ENCODE data around the gene SPINK8. TPM values are rescaled to one million over a fixed set of nuclear protein-coding genes. Genes with fewer than 3 reads are reported as not detected.

Gene SPINK8
- total RNA-seq, 1 donor from 2014 or later, result not detected

DNA sequence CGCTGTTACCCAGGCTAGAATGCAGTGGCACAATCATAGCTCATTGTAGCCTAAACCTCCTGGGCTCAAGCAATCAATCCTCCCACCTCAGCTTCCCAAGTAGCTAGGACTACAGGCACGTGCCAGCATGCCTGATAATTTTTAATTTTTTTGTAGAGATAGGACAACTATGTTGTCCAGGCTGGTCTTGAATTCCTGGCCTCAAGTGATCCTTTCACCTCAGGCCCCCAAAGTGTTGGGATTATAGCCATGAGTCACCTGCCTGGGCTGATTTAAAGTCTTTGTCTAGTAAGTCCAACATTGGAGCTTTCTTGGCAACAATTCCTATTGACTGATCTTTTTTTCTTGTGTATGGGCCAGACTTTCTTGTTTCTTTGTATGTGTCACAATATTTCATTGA lies 28.1 kb downstream of the SPINK8 start:
- Mint-ChIP-seq H3K4me1 (peaks cover 11% of the 10 kb centered on the region), H3K27me3 (ENCODE audit: insufficient read depth, low read depth) (peaks cover 10% of the 10 kb centered on the region), H3K9me3 (peaks cover 5% of the 10 kb centered on the region), H3K36me3 (peaks cover 11% of the 10 kb centered on the region), H3K4me3 (no peak overlapping the region), H3K27ac (no peak overlapping the region)
- Histone ChIP-seq H3K27ac (no peak overlapping the region), H3K27me3 (peaks cover 39% of the 10 kb centered on the region), H3K79me2 (ENCODE audit: low read depth) (peaks cover 3% of the 10 kb centered on the region), H3K4me1 (no peaks in the 10 kb centered on the region), H3K9me3 (ENCODE audit: low read depth) (no peaks in the 10 kb centered on the region), H3K4me3 (no peak overlapping the region), H3K36me3 (no peaks in the 10 kb centered on the region), H3F3A (ENCODE audit: low read depth) (peaks cover 9% of the 10 kb centered on the region), H3K4me2 (no peak overlapping the region), H2AFZ (replicated peaks) (no peak overlapping the region), H3K9ac (no peak overlapping the region), H4K20me1 (ENCODE audit: low read depth) (no peaks in the 10 kb centered on the region)
- no peak for DNase-seq (ENCODE audit: low spot score)
- TF ChIP-seq, protein P1, sequence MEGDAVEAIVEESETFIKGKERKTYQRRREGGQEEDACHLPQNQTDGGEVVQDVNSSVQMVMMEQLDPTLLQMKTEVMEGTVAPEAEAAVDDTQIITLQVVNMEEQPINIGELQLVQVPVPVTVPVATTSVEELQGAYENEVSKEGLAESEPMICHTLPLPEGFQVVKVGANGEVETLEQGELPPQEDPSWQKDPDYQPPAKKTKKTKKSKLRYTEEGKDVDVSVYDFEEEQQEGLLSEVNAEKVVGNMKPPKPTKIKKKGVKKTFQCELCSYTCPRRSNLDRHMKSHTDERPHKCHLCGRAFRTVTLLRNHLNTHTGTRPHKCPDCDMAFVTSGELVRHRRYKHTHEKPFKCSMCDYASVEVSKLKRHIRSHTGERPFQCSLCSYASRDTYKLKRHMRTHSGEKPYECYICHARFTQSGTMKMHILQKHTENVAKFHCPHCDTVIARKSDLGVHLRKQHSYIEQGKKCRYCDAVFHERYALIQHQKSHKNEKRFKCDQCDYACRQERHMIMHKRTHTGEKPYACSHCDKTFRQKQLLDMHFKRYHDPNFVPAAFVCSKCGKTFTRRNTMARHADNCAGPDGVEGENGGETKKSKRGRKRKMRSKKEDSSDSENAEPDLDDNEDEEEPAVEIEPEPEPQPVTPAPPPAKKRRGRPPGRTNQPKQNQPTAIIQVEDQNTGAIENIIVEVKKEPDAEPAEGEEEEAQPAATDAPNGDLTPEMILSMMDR (IDR thresholded peaks at IDR 0.05), result no peak
- no peak for TF ChIP-seq EZH2phosphoT487 (IDR thresholded peaks at IDR 0.05)
- no peak for TF ChIP-seq EZH2 (IDR thresholded peaks at IDR 0.05)

DNA sequence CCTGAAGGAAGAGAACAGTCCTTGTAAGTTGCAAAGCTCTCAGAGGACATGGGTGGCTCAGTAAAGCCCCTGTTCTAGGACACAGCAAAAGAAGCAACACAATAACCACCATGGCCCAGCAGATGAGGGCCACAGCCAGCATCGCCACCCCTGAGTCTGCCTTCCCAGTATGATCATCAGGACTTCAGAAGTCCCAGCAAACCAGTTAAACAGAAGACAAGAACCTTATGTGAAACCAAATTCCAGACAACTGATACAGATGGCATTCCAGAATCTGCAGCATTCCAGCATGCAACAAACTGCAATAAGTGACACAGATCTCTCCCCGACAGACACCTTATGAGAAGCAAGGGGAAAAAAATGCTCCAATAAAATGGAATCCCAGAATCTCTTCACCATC lies 30.4 kb downstream of the SPINK8 start:
- Histone ChIP-seq H3K27ac (no peak overlapping the region), H3K9ac (no peak overlapping the region), H4K20me1 (ENCODE audit: low read depth) (no peaks in the 10 kb centered on the region), H2AFZ (replicated peaks) (no peak overlapping the region), H3F3A (ENCODE audit: low read depth) (peaks cover 9% of the 10 kb centered on the region), H3K4me1 (no peaks in the 10 kb centered on the region), H3K79me2 (ENCODE audit: low read depth) (peaks cover 16% of the 10 kb centered on the region), H3K9me3 (ENCODE audit: low read depth) (no peaks in the 10 kb centered on the region), H3K27me3 (peaks cover 24% of the 10 kb centered on the region), H3K4me2 (no peak overlapping the region), H3K4me3 (no peak overlapping the region), H3K36me3 (no peaks in the 10 kb centered on the region)
- peak overlapping the region; percentile 93 for H3K4me3 Mint-ChIP-seq
- H3K9me3 Mint-ChIP-seq, result peaks cover 5% of the 10 kb centered on the region
- no peak for TF ChIP-seq EZH2 (IDR thresholded peaks at IDR 0.05)
- TF ChIP-seq, protein P1 (IDR thresholded peaks at IDR 0.05), result no peak
- no peak for TF ChIP-seq EZH2phosphoT487 (IDR thresholded peaks at IDR 0.05)
- peaks cover 10% of the 10 kb centered on the region for H3K27me3 Mint-ChIP-seq (ENCODE audit: insufficient read depth, low read depth)
- no peak overlapping the region for H3K27ac Mint-ChIP-seq
- no peak for DNase-seq (ENCODE audit: low spot score)
- peaks cover 22% of the 10 kb centered on the region for H3K4me1 Mint-ChIP-seq
- H3K36me3 Mint-ChIP-seq, result peaks cover 17% of the 10 kb centered on the region

DNA sequence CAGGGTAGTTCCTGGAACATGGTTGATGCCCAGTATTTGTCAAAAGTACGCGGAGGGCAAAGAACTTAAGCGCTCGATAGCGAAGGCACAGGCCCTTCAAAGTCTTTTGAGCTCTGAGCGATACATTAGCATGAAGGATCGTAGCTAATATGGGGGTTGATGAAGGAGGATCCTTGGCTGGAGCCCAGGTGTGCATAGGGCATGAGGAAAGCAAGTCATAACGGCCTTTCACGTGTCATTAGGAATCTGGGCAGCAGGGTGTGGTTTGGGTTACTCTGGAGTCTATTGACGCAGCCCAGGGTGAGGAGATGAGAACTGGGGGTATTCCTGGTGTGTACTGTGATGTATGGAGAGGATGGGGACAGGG lies 31.7 kb downstream of the SPINK8 start:
- Histone ChIP-seq H3K27me3 (peaks cover 14% of the 10 kb centered on the region), H3K36me3 (no peaks in the 10 kb centered on the region), H3K9me3 (ENCODE audit: low read depth) (no peaks in the 10 kb centered on the region), H3K4me3 (peak overlapping the region; percentile 72), H3K4me1 (no peaks in the 10 kb centered on the region), H2AFZ (replicated peaks) (peak overlapping the region; percentile 93), H3F3A (ENCODE audit: low read depth) (peaks cover 9% of the 10 kb centered on the region), H3K27ac (no peak overlapping the region), H3K79me2 (ENCODE audit: low read depth) (peaks cover 16% of the 10 kb centered on the region), H3K9ac (peak overlapping the region; percentile 70), H3K4me2 (peak overlapping the region; percentile 76), H4K20me1 (ENCODE audit: low read depth) (no peaks in the 10 kb centered on the region)
- no peak for DNase-seq (ENCODE audit: low spot score)
- H3K27ac Mint-ChIP-seq, result no peak overlapping the region
- H3K4me3 Mint-ChIP-seq, result peak overlapping the region; percentile 93
- peaks cover 22% of the 10 kb centered on the region for H3K4me1 Mint-ChIP-seq
- H3K36me3 Mint-ChIP-seq, result peaks cover 23% of the 10 kb centered on the region
- peaks cover 10% of the 10 kb centered on the region for H3K27me3 Mint-ChIP-seq (ENCODE audit: insufficient read depth, low read depth)
- peaks cover 5% of the 10 kb centered on the region for H3K9me3 Mint-ChIP-seq
- TF ChIP-seq EZH2phosphoT487 (IDR thresholded peaks at IDR 0.05) (no peak), EZH2 (IDR thresholded peaks at IDR 0.05) (no peak)
- TF ChIP-seq, protein P1 (IDR thresholded peaks at IDR 0.05), result no peak
